Stimulated activated CD4-positive, alpha-beta T cell treated with anti-CD3 and anti-CD28 coated beads, Interleukin-15, amount 100 ng/mL, for 24 hours (primary cell): Measurements from ENCODE around the gene CYP2W1.
"Not testable (repeated sequence)": the region's sequence is repeated elsewhere in the genome, so short reads cannot be mapped to it uniquely, and the experiment has no call there.

Source experiments
- DNase-seq: peaks from one replicate; pipeline ENCODE4 v3.0.0-alpha.2; 2020

The CYP2W1 gene

DNA sequence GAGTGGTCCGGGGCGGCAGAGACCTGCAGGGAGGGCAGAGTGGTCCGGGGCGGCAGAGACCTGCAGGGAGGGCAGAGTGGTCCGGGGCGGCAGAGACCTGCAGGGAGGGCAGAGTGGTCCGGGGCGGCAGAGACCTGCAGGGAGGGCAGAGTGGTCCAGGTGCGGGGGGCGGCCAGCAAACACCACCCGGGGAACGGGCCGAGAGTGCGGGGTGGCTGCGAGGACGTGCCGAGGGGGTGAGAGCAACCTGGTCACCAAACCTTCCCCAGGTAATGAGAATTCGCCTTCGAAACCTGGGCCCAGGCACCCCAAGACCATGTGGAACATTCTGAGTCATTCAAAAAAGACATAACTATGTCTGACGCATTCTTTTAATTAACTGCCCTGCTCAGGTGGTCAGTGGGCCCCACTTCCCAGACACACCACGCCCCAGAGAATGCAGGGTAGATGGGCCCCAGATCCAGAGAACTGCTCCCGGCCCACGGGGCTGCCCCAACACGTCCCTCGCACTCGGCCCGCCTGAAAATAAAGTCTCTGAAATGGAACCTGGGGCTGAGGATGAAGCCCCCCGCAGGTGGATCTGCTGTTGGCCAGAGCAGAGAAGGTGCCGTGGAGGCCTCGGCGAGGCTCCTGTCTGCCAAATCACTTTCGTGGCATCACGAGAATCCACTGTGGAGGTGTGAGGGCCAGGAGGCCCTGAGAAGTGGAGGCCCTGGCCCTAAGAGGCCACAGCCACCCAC is 48.9 kb downstream of the CYP2W1 start:
- DNase-seq, result no peak

DNA sequence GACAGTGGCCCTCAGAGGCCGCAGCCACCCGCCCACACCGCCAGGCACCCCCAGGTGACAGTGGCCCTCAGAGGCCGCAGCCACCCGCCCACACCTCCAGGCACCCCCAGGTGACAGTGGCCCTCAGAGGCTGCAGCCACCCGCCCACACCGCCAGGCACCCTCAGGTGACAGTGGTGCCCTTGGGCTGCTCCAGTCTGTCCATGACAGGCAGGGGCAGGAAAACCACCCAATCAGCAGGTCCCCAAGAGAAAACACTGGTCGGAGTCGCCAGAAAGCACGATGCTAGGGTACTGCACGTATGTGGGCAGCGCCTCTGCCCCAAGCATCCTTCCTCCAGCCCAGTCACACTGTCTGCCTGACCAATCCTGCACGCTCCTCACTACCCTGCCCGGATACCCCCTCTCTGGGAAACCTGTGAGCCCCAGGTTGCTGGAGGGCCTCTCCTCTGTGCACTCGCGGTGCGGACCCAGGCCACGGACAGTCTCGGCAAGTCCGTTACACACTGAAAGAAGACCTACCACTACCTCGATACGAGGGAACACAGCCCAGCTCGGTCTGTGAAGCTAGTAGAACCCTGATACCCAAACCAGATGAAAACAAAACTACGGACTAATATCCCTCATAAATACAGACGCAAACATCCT is 49.7 kb downstream of the CYP2W1 start:
- no peak for DNase-seq

DNA sequence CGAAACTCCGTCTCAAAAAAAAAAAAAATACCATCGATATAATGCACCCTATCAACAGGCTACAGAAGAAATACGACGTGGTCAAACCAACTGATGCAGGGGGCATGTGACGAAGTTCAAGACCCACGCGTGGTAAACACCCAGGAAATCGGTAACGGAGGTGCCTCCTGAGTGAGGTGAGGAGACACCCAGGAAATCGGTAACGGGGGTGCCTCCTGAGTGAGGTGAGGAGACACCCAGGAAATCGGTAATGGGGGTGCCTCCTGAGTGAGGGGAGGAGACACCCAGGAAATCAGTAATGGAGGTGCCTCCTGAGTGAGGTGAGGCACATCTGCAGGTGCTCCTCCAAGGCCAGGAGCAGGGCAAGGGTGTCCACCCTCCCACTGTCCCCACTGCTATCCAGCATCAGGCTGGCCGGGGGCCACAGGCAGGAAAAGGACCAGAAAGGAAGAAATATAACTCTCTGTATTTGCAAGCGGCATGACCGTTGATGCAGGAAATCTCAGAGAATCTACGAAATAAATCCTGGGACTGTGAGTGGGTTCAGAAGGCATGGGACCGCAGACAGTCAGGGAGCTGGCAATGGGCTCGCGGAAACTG is 50.7 kb downstream of the CYP2W1 start:
- no peak for DNase-seq

DNA sequence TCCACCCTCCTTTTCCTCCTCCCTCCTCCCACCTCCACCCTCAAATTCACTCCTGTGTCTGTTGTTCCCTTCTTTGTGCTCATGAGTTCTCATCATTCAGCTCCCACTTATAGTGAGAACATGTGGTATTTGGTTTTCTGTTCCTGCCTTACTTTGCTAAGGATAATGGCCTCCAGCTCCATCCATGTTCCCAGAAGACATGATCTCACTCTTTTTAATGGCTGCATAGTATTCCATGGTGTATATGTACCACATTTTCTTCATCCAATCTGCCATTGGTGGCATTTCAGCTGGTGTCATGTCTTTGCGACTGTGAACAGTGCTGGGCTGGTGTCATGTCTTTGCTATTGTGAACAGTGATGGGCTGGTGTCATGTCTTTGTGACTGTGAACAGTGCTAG is 51.8 kb downstream of the CYP2W1 start:
- not testable (repeated sequence) for DNase-seq

DNA sequence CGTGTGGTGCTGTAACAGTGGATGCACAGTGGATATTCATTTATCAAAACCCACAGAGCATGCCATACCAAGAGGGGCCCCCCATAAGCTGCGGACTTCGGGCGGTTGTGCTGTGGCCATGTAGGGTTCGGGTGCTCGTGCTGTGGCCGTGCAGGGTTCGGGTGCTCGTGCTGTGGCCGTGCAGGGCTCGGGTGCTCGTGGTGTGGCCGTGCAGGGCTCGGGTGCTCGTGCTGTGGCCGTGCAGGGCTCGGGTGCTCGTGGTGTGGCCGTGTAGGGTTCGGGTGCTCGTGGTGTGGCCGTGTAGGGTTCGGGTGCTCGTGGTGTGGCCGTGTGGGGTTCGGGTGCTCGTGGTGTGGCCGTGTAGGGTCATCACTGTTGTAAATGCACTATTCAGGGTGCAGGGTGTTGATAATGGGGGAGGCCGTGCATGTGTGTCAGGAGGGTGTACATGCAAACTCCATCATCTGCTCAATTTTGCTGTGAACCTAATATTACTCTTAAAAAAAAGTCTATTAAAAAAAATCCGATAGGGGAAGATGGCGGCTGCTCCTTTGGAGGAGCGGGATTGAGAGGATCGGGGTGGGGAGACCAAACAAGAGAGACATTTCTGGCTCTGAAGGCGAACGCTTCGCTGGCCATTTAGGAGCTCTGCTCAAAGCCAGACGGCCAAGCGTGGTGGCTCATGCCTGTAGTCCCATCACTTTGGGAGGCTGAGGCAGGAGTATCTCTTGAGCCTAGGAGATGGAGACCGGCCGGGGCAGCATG is 53.4 kb downstream of the CYP2W1 start:
- not testable (repeated sequence) for DNase-seq
